Gastroesophageal sphincter (tissue), 4 donors: ENCODE results near the gene CAMK2N1. TPM values are rescaled to one million over a fixed set of nuclear protein-coding genes. Genes with fewer than 3 reads are reported as not detected.
"Not testable (repeated sequence)": the region's sequence is repeated elsewhere in the genome, so short reads cannot be mapped to it uniquely, and the experiment has no call there.

Source experiments
- ATAC-seq: fragments of 150-250 bp; one replicate; pipeline ENCODE4 v1.9.1; 2016; ENCODE audit warnings: mild to moderate bottlenecking, moderate library complexity
- H3K27ac ChIP-seq, 4 donors: fragments of 200-600 bp; sonication (generic) in 3 of 4; 1 replicate in 3 of 4; 2 replicates in 1 of 4; pipeline ENCODE4 v1.5.1; 2016 to 2019
- H3K27me3 ChIP-seq: fragments of 200-600 bp; sonication (generic); one replicate; pipeline ENCODE4 v1.5.1; 2019
- H3K36me3 ChIP-seq, 2 donors: fragments of 200-600 bp; sonication (generic); one replicate each; pipeline ENCODE4 v1.5.1; 2019; ENCODE audit warnings: control low read depth in 1 of 2
- H3K4me1 ChIP-seq, 3 donors: fragments of 200-600 bp; sonication (generic); 1 replicate in 2 of 3; 2 replicates in 1 of 3; pipeline ENCODE4 v1.5.1; 2016 to 2019; ENCODE audit warnings: control low read depth in 2 of 3
- H3K4me3 ChIP-seq, 2 donors: fragments of 200-600 bp; sonication (generic); one replicate each; pipeline ENCODE4 v1.5.1; 2019; ENCODE audit warnings: mild to moderate bottlenecking in 1 of 2, moderate library complexity in 1 of 2
- H3K9me3 ChIP-seq, 3 donors: fragments of 200-600 bp; sonication (generic); one replicate each; pipeline ENCODE4 v1.5.1; 2017 to 2019; ENCODE audit warnings: control low read depth in 2 of 3
- EP300 ChIP-seq: sonication (generic); formaldehyde crosslinking; IDR thresholded peaks from one replicate; pipeline ENCODE4 v1.6.1; 2017; ENCODE audit warnings: antibody characterized with exemption, mild to moderate bottlenecking
- POLR2A ChIP-seq, 2 donors: fragments of 450-650 bp; IDR thresholded peaks; one replicate each; pipeline ENCODE4 v1.6.1; 2017; ENCODE audit warnings: antibody characterized with exemption in 2 of 2, mild to moderate bottlenecking in 2 of 2, moderate library complexity in 1 of 2
- POLR2AphosphoS5 ChIP-seq: sonication (generic); formaldehyde crosslinking; IDR thresholded peaks from one replicate; pipeline ENCODE4 v1.6.1; 2017; ENCODE audit warnings: antibody characterized with exemption
- WGBS, 2 donors: methylation state at CpG; one replicate each; pipeline ENCODE4 v1.1.5; 2018; ENCODE audit warnings: low coverage in 1 of 2; 5-methylcytosine and 5-hydroxymethylcytosine counted together
- total RNA-seq, 4 donors: library from RNA; depleted of rRNA; stranded (reverse); fragments of >200 nt; gene quantifications; one replicate each; pipeline ENCODE4 v1.1.0, GENCODE V29; 2016
- TF ChIP-seq, protein P1 (sequence below), 4 experiments: fragments of 200-600 bp in 2 of 4; fragments of 450-650 bp in 2 of 4; sonication (generic) in 1 of 4; IDR thresholded peaks; one replicate each; pipeline ENCODE4 v1.5.1; 2017 to 2019; ENCODE audit warnings: antibody characterized with exemption in 4 of 4, mild to moderate bottlenecking in 2 of 4, moderate library complexity in 2 of 4

CAMK2N1 gene
- total RNA-seq, 4 donors from 2014 or later: 18.2 to 29.6 (median 26.2) TPM

GRCh38 chr1:20500716-20501115 lies 14.7 kb upstream of the CAMK2N1 start:
- TF ChIP-seq, protein P1, sequence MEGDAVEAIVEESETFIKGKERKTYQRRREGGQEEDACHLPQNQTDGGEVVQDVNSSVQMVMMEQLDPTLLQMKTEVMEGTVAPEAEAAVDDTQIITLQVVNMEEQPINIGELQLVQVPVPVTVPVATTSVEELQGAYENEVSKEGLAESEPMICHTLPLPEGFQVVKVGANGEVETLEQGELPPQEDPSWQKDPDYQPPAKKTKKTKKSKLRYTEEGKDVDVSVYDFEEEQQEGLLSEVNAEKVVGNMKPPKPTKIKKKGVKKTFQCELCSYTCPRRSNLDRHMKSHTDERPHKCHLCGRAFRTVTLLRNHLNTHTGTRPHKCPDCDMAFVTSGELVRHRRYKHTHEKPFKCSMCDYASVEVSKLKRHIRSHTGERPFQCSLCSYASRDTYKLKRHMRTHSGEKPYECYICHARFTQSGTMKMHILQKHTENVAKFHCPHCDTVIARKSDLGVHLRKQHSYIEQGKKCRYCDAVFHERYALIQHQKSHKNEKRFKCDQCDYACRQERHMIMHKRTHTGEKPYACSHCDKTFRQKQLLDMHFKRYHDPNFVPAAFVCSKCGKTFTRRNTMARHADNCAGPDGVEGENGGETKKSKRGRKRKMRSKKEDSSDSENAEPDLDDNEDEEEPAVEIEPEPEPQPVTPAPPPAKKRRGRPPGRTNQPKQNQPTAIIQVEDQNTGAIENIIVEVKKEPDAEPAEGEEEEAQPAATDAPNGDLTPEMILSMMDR (IDR thresholded peaks at IDR 0.05): no peak
- TF ChIP-seq EP300 (no peak), POLR2AphosphoS5 (no peak), POLR2A (IDR thresholded peaks at IDR 0.05) (no peak)
- ATAC-seq: no peak
- 81 to 83% methylated on average over 2 to 4 of the region's 17 CpGs for WGBS, 2 donors
- Histone ChIP-seq H3K27me3 (no peaks in the 10 kb centered on the region), H3K9me3 (no peaks in the 10 kb centered on the region), H3K27ac (no peak overlapping the region), H3K4me1 (peaks cover 0 to 25% (median 1%) of the 10 kb centered on the region in 3 donors), H3K4me3 (no peak overlapping the region), H3K36me3 (peaks cover 0 to 78% of the 10 kb centered on the region in 2 donors)

GRCh38 chr1:20499718-20500117 lies 13.7 kb upstream of the CAMK2N1 start:
- TF ChIP-seq POLR2AphosphoS5: no peak
- no peak for ATAC-seq
- Histone ChIP-seq H3K4me3 (no peak overlapping the region), H3K27me3 (no peaks in the 10 kb centered on the region), H3K9me3 (no peaks in the 10 kb centered on the region), H3K36me3 (peaks cover 0 to 74% of the 10 kb centered on the region in 2 donors), H3K27ac (no peak overlapping the region), H3K4me1 (peaks cover 0 to 15% (median 0%) of the 10 kb centered on the region in 3 donors)
- WGBS, 2 donors: 73 to 86% methylated on average over 5 to 8 of the region's 14 CpGs

DNA sequence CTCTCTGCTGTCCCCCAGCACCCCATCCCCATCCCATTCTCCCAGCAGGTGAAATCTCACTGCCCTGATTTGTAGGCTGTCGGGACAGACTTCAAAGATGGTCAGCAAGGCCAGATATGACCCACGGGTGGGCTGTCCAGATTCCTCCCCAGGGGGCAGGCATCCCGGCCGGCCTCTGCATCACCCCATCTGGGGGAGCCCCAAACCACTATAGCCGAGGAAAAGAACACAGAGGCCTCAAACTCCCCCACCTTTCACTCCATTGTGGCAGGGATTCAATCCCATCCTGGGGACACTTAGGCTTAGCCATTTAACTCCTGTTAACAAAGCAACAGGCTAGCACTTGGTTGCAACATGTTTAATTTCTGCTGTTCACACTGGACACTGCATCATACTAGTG lies 13.1 kb upstream of the CAMK2N1 start:
- H3K9me3 ChIP-seq: no peaks in the 10 kb centered on the region
- no peak overlapping the region for H3K27ac ChIP-seq
- no peak overlapping the region for H3K4me3 ChIP-seq
- no peaks in the 10 kb centered on the region for H3K27me3 ChIP-seq
- H3K36me3 ChIP-seq: peaks cover 0 to 74% of the 10 kb centered on the region in 2 donors
- TF ChIP-seq EP300: no peak
- TF ChIP-seq POLR2A (IDR thresholded peaks at IDR 0.05): no peak
- TF ChIP-seq, protein P1 (IDR thresholded peaks at IDR 0.05): no peak
- TF ChIP-seq POLR2AphosphoS5: no peak
- no peak for ATAC-seq
- WGBS, 2 donors: no CpG with 5 or more reads among the region's 5 CpGs
- H3K4me1 ChIP-seq: peaks cover 0 to 15% (median 5%) of the 10 kb centered on the region in 3 donors

DNA sequence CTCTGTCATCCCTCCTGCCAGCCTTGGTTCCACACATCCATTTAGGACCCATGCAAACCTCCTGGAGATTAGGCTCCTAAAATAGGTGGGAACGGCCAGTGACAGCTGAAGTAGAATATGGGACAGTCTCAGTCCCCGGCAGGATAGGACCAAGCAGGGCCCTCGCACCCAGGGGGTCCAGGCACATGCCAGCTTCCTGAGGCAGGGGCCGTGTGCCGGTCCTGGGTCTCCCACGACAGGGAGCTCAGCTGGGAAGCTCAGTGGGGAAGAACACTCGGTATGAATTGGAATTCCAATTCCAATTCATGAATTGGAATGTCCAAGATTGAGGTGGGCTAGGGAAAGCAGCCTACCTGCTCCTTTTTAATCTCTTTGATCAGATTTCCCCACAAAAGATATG lies 12.1 kb upstream of the CAMK2N1 start:
- 71% methylated on average over 2 of the region's 7 CpGs; no CpG with 5 or more reads in 1 of the 2 donors for WGBS, 2 donors
- Histone ChIP-seq H3K27ac (no peak overlapping the region), H3K4me1 (peaks cover 0 to 16% (median 8%) of the 10 kb centered on the region in 3 donors), H3K36me3 (peaks cover 0 to 68% of the 10 kb centered on the region in 2 donors), H3K9me3 (no peaks in the 10 kb centered on the region), H3K4me3 (no peak overlapping the region), H3K27me3 (no peaks in the 10 kb centered on the region)
- TF ChIP-seq EP300: no peak
- no peak for TF ChIP-seq POLR2A (IDR thresholded peaks at IDR 0.05)
- no peak for TF ChIP-seq POLR2AphosphoS5
- no peak for ATAC-seq

DNA sequence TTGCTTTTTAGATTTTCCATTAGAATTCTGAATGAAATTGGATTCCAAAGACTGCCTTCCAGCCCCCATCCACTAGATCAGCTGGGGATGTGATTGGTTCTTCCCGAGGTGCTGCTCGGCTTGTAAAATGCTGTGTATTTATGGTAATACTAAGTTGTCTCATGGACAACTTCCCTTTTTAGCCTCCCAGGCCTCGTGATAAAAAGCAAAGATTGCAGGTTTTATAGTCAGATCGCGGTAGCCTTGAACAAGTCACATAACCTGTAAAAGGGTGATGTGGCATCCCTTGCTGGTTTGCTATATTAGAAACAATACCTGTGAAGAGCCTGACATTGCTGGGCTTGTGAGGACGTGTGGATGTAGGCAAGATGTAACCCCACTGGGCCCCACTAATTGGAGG lies 11.5 kb upstream of the CAMK2N1 start:
- no peak for ATAC-seq
- no peak overlapping the region for H3K27ac ChIP-seq

GRCh38 chr1:20496725-20497383 lies 10.8 kb upstream of the CAMK2N1 start:
- not testable (repeated sequence) for H3K4me3 ChIP-seq, H3K9me3 ChIP-seq, ATAC-seq, H3K27me3 ChIP-seq, H3K27ac ChIP-seq
- Histone ChIP-seq H3K36me3 (peaks cover 0 to 55% of the 10 kb centered on the region in 2 donors), H3K4me1 (peaks cover 0 to 24% (median 8%) of the 10 kb centered on the region in 3 donors)
- WGBS, 2 donors: 92% methylated on average over 6 of the region's 12 CpGs; no CpG with 5 or more reads in 1 of the 2 donors

More for the DNA sequence above, 11.5 kb upstream of the CAMK2N1 start:
- peaks cover 0 to 22% (median 8%) of the 10 kb centered on the region in 3 donors for H3K4me1 ChIP-seq
- 59% methylated on average over 5 of the region's 6 CpGs; no CpG with 5 or more reads in 1 of the 2 donors for WGBS, 2 donors
- no peaks in the 10 kb centered on the region for H3K27me3 ChIP-seq
- no peak overlapping the region for H3K4me3 ChIP-seq
- no peaks in the 10 kb centered on the region for H3K9me3 ChIP-seq
- H3K36me3 ChIP-seq: peaks cover 0 to 62% of the 10 kb centered on the region in 2 donors
- no peak for TF ChIP-seq EP300
- no peak for TF ChIP-seq POLR2AphosphoS5
- no peak for TF ChIP-seq POLR2A (IDR thresholded peaks at IDR 0.05)
- TF ChIP-seq, protein P1 (IDR thresholded peaks at IDR 0.05): no peak
